IPS DF 6.9 (cell line): Measurements from ENCODE around the gene KRTAP4-7.

ENCODE experiments used
- DNase-seq: peaks from one replicate; pipeline ENCODE4 v3.0.0-alpha.2; 2013; ENCODE audit warnings: low read depth, low spot score
- H3K27ac ChIP-seq: one replicate; pipeline ENCODE4 v1.5.1; 2013; ENCODE audit warnings: low read length, control low read depth
- H3K27me3 ChIP-seq: 2 replicates; pipeline ENCODE4 v1.6.1; 2013; ENCODE audit warnings: mild to moderate bottlenecking, low read length; ENCODE audit not compliant: control insufficient read depth, insufficient read depth
- H3K36me3 ChIP-seq: 2 replicates; pipeline ENCODE4 v1.6.1; 2013; ENCODE audit warnings: low read length; ENCODE audit not compliant: control insufficient read depth, insufficient read depth
- H3K4me1 ChIP-seq: 2 replicates; pipeline ENCODE4 v1.6.1; 2013; ENCODE audit warnings: low read length; ENCODE audit not compliant: control insufficient read depth, insufficient read depth
- H3K4me3 ChIP-seq: 2 replicates; pipeline ENCODE4 v1.5.1; 2013; ENCODE audit warnings: mild to moderate bottlenecking, low read length
- H3K9me3 ChIP-seq: 2 replicates; pipeline ENCODE4 v1.6.1; 2013; ENCODE audit warnings: low read length, inconsistent platforms; ENCODE audit not compliant: control insufficient read depth, insufficient read depth
- WGBS: extraction: QIAGEN DNeasy Blood & Tissue Kit; methylation state at CpG from one replicate; pipeline ENCODE4 v1.1.7; 2013; ENCODE audit warnings: mixed read lengths, missing lambda C conversion rate; ENCODE audit not compliant: insufficient read length, insufficient coverage; 5-methylcytosine and 5-hydroxymethylcytosine counted together

KRTAP4-7 gene

GRCh38 chr17:41126412-41126811 lies 42.5 kb downstream of the KRTAP4-7 start:
- Histone ChIP-seq H3K36me3 (no peaks in the 10 kb centered on the region), H3K27ac (no peak overlapping the region), H3K4me1 (no peaks in the 10 kb centered on the region), H3K9me3 (no peaks in the 10 kb centered on the region), H3K4me3 (no peak overlapping the region), H3K27me3 (no peaks in the 10 kb centered on the region)
- DNase-seq, result no peak
- WGBS, result no CpG with 5 or more reads among the region's 3 CpGs

DNA sequence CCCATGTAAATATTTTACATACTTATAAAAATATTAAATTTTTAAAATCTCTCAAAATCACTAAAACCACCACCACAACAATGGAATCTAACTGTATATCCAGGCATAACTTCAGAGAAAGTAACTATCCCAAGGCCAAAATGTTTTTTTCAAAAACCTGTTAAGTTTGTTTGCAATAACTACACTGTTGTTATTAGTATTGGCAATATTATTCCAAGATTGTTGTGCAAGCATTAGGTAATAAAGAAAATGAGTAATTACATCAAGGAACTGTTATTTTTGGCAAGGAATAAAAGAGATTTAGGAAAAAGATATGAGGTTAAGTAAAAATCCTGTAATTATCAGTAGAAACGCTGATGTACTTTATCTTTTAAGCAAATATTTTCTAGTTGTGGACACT lies 43.4 kb downstream of the KRTAP4-7 start:
- no peaks in the 10 kb centered on the region for H3K4me1 ChIP-seq
- no CpG with 5 or more reads among the region's 1 CpG for WGBS

GRCh38 chr17:41131979-41132378 lies 48.0 kb downstream of the KRTAP4-7 start:
- Histone ChIP-seq H3K27ac (no peak overlapping the region), H3K4me3 (no peak overlapping the region), H3K4me1 (no peaks in the 10 kb centered on the region), H3K36me3 (no peaks in the 10 kb centered on the region), H3K9me3 (no peaks in the 10 kb centered on the region), H3K27me3 (no peaks in the 10 kb centered on the region)
- no peak for DNase-seq
- no CpG with 5 or more reads among the region's 3 CpGs for WGBS

More for the DNA sequence above, 43.4 kb downstream of the KRTAP4-7 start:
- Histone ChIP-seq H3K27ac (no peak overlapping the region), H3K27me3 (no peaks in the 10 kb centered on the region), H3K36me3 (no peaks in the 10 kb centered on the region), H3K4me3 (no peak overlapping the region), H3K9me3 (no peaks in the 10 kb centered on the region)
- no peak for DNase-seq

DNA sequence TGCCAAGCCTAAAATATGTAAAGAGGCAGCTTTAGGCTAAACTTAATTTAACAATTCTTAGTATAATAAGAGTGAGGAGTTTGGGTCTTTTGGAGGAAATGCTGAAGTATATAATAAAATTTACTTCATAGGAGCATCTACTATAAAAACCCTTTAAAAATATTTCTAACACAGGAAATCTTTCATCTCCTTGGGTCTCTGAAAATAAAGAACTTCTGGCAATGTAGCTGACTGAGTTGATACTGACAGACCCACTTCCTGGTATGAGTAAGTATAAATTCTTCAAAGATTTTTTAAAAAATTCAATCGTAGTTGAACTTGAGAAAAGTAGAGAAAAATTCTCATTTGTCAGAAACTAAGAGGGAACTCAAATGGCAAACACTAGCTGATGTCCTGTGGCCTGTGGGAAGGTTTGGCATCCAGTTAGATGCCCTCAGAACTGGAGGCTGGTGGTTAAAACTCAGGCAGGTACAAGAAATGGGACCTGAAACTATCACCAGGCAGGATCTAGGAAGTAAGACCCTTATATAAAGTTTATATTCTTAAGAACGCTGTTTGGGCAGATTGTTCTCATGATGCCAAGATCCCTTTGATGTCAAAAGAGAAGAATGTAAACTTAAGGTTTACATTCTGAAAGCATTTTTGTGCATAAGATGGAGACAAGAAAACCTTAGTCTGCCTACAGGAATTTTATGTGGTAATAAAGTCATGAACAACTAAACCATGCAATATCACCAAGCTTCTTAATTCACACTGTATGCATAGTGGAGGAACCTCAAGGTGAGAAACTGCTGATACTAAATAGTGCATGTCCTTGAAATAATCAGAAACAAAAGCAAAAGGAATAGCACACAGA lies 50.2 kb downstream of the KRTAP4-7 start:
- no peaks in the 10 kb centered on the region for H3K4me1 ChIP-seq
- no peak overlapping the region for H3K27ac ChIP-seq
- H3K27me3 ChIP-seq, result no peaks in the 10 kb centered on the region
- no peak for DNase-seq
- H3K36me3 ChIP-seq, result no peaks in the 10 kb centered on the region
- no CpG with 5 or more reads among the region's 2 CpGs for WGBS
- H3K4me3 ChIP-seq, result no peak overlapping the region
- H3K9me3 ChIP-seq, result no peaks in the 10 kb centered on the region
